Vagina (tissue), 2 donors: ENCODE measurements around the gene ETFDH.

ENCODE experiments used
- POLR2AphosphoS5 ChIP-seq, 2 donors: sonication (generic); formaldehyde crosslinking; IDR thresholded peaks; one replicate each; pipeline ENCODE4 v1.9.0; 2017; ENCODE audit warnings: antibody characterized with exemption in 2 of 2, mild to moderate bottlenecking in 2 of 2, low read depth in 1 of 2; ENCODE audit not compliant: insufficient read depth in 1 of 2
- TF ChIP-seq, protein P1 (sequence below), 3 experiments: fragments of 450-650 bp in 2 of 3; fragments of 200-600 bp in 1 of 3; sonication (generic) in 1 of 3; IDR thresholded peaks; one replicate each; pipeline ENCODE4 v1.5.1; 2017 to 2019; ENCODE audit warnings: antibody characterized with exemption in 3 of 3, mild to moderate bottlenecking in 2 of 3, moderate library complexity in 2 of 3

DNA sequence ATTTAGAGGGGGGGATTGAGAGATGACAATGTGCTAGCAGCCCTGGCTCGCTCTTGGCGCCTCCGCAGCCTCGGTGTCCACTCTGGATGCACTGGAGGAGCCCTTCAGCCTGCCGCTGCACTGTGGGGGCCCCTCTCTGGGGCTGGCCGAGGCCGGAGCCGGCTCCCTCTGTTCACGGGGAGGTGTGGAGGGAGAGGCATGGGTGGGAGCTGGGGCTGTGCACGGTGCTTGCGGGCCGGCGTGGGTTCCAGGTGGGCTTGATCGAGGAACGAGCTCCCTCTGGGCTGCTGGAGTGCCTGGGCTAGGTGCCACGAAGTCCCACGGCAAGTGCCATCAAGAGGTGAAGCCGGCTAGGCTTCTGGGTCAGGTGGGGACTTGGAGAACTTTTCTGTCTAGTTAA is 7.3 kb upstream of the ETFDH start:
- TF ChIP-seq POLR2AphosphoS5 (IDR thresholded peaks at IDR 0.05; ENCODE audit: insufficient read depth in 1 of 2, low read depth in 1 of 2) = no peak
- TF ChIP-seq, protein P1, sequence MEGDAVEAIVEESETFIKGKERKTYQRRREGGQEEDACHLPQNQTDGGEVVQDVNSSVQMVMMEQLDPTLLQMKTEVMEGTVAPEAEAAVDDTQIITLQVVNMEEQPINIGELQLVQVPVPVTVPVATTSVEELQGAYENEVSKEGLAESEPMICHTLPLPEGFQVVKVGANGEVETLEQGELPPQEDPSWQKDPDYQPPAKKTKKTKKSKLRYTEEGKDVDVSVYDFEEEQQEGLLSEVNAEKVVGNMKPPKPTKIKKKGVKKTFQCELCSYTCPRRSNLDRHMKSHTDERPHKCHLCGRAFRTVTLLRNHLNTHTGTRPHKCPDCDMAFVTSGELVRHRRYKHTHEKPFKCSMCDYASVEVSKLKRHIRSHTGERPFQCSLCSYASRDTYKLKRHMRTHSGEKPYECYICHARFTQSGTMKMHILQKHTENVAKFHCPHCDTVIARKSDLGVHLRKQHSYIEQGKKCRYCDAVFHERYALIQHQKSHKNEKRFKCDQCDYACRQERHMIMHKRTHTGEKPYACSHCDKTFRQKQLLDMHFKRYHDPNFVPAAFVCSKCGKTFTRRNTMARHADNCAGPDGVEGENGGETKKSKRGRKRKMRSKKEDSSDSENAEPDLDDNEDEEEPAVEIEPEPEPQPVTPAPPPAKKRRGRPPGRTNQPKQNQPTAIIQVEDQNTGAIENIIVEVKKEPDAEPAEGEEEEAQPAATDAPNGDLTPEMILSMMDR (IDR thresholded peaks at IDR 0.05) = no peak
